Esophagus muscularis mucosa (tissue), 3 donors: ENCODE data around the gene HOXD9.

Experiments
- CTCF ChIP-seq, 3 experiments: fragments of 200-600 bp in 2 of 3; fragments of 450-650 bp in 1 of 3; sonication (generic) in 2 of 3; IDR thresholded peaks; one replicate each; pipeline ENCODE4 v1.5.1; 2017 to 2019; ENCODE audit warnings: antibody characterized with exemption in 3 of 3, mild to moderate bottlenecking in 2 of 3, moderate library complexity in 1 of 3
- POLR2A ChIP-seq: fragments of 450-650 bp; IDR thresholded peaks from one replicate; pipeline ENCODE4 v1.6.1; 2017; ENCODE audit warnings: antibody characterized with exemption, moderate library complexity, mild to moderate bottlenecking, low read depth
- POLR2AphosphoS5 ChIP-seq, 2 donors: sonication (generic); formaldehyde crosslinking; IDR thresholded peaks; one replicate each; pipeline ENCODE4 v1.6.1; 2017; ENCODE audit warnings: antibody characterized with exemption in 2 of 2

DNA sequence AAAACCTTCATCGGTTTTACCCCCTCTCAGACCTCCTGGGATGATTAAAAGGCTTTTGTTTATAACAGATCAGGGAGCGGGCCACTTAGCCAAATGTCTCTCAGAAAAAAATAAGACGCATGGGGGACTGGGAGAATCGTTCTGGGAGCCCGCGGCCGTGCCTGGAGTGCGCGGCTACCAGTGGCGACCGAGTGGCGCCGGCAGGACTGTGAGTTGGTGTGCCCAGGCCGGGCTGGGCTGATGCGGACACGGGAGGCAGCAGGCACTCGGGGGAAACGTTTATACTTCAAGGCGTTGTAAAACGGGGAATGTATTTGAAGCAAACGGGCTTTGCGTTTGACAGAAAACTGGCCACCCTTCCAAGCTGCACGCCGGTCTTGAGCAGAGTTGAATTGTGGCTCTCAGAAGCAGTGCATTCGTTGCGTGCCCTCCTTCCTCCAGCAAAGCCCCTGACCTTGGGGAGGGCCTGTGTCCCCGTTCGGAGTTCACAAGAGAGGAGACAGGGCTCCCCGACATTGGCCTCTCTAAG, 10.6 kb upstream of the HOXD9 start:
- TF ChIP-seq CTCF (IDR thresholded peaks at IDR 0.05) (no peak), POLR2AphosphoS5 (IDR thresholded peaks at IDR 0.05) (no peak), POLR2A (no peak)
